Type B pancreatic cell (in vitro differentiated cells): ENCODE data around the gene HNRNPA2B1. TPM values are rescaled to one million over a fixed set of nuclear protein-coding genes. Genes with fewer than 3 reads are reported as not detected.
"Not testable (repeated sequence)": the region's sequence is repeated elsewhere in the genome, so short reads cannot be mapped to it uniquely, and the experiment has no call there.

Experiments
- DNase-seq: peaks from one replicate; pipeline ENCODE4 v3.0.0; 2021; ENCODE audit warnings: mixed read lengths; ENCODE audit not compliant: unreplicated experiment; ENCODE audit errors: extremely low spot score
- H3K27ac Mint-ChIP-seq: 2 replicates; pipeline ENCODE4 v1.8.0; 2021; ENCODE audit warnings: mild to moderate bottlenecking, mixed read lengths
- H3K27me3 Mint-ChIP-seq: 2 replicates; pipeline ENCODE4 v1.8.0; 2021; ENCODE audit warnings: mixed read lengths
- H3K36me3 Mint-ChIP-seq: 2 replicates; pipeline ENCODE4 v1.8.0; 2021; ENCODE audit warnings: mixed read lengths
- H3K4me1 Mint-ChIP-seq: one replicate; pipeline ENCODE4 v1.8.0; 2021; ENCODE audit warnings: mixed read lengths; ENCODE audit not compliant: unreplicated experiment
- H3K4me3 Mint-ChIP-seq: 2 replicates; pipeline ENCODE4 v1.8.0; 2021; ENCODE audit warnings: mild to moderate bottlenecking, mixed read lengths
- H3K9me3 Mint-ChIP-seq: 2 replicates; pipeline ENCODE4 v1.8.0; 2021; ENCODE audit warnings: mixed read lengths
- CTCF ChIP-seq: fragments of 200-600 bp; sonication (generic); conservative IDR thresholded peaks from 2 replicates; pipeline ENCODE4 v1.5.0; 2021; ENCODE audit warnings: antibody characterized with exemption, mild to moderate bottlenecking
- total RNA-seq: library from RNA; stranded (reverse); gene quantifications from 2 replicates; pipeline ENCODE4 v1.2.1, GENCODE V29; 2021; ENCODE audit warnings: low replicate concordance

Gene HNRNPA2B1
- total RNA-seq, 1 donor from 2014 or later, result 733 TPM

GRCh38 chr7:26179826-26180497 is 20.6 kb downstream of the HNRNPA2B1 start:
- TF ChIP-seq CTCF, result no peak
- H3K4me3 Mint-ChIP-seq, result no peak overlapping the region
- H3K27ac Mint-ChIP-seq, result peak overlapping the region; percentile 9
- peaks cover 9% of the 10 kb centered on the region for H3K4me1 Mint-ChIP-seq
- H3K36me3 Mint-ChIP-seq, result no peaks in the 10 kb centered on the region
- no peaks in the 10 kb centered on the region for H3K9me3 Mint-ChIP-seq
- H3K27me3 Mint-ChIP-seq, result no peaks in the 10 kb centered on the region
- DNase-seq, result no peak

- no peaks in the 10 kb centered on the region for H3K9me3 Mint-ChIP-seq
- H3K4me1 Mint-ChIP-seq, result peaks cover 9% of the 10 kb centered on the region
- no peak for TF ChIP-seq CTCF
- no peaks in the 10 kb centered on the region for H3K36me3 Mint-ChIP-seq
- no peak overlapping the region for H3K4me3 Mint-ChIP-seq
- H3K27ac Mint-ChIP-seq, result no peak overlapping the region
- H3K27me3 Mint-ChIP-seq, result no peaks in the 10 kb centered on the region
- DNase-seq, result no peak
Measured at GRCh38 chr7:26179422-26179821, 21.1 kb downstream of the HNRNPA2B1 start.

GRCh38 chr7:26178272-26178960 is 22.1 kb downstream of the HNRNPA2B1 start:
- no peak overlapping the region for H3K4me3 Mint-ChIP-seq
- no peak for DNase-seq
- H3K27ac Mint-ChIP-seq, result no peak overlapping the region
- H3K27me3 Mint-ChIP-seq, result peaks cover 7% of the 10 kb centered on the region
- H3K36me3 Mint-ChIP-seq, result peaks cover 4% of the 10 kb centered on the region
- peaks cover 4% of the 10 kb centered on the region for H3K4me1 Mint-ChIP-seq
- H3K9me3 Mint-ChIP-seq, result no peaks in the 10 kb centered on the region
- TF ChIP-seq CTCF, result no peak

- H3K36me3 Mint-ChIP-seq, H3K9me3 Mint-ChIP-seq, H3K4me3 Mint-ChIP-seq, H3K27ac Mint-ChIP-seq, DNase-seq, H3K27me3 Mint-ChIP-seq, H3K4me1 Mint-ChIP-seq: not testable (repeated sequence)
Measured at GRCh38 chr7:26177269-26177668, 23.3 kb downstream of the HNRNPA2B1 start.

- not testable (repeated sequence) for H3K4me3 Mint-ChIP-seq, H3K9me3 Mint-ChIP-seq, H3K27ac Mint-ChIP-seq, H3K4me1 Mint-ChIP-seq, DNase-seq, H3K36me3 Mint-ChIP-seq, H3K27me3 Mint-ChIP-seq
Measured at GRCh38 chr7:26176696-26177095, 23.9 kb downstream of the HNRNPA2B1 start.

- H3K27me3 Mint-ChIP-seq, DNase-seq, H3K36me3 Mint-ChIP-seq, H3K4me3 Mint-ChIP-seq, H3K4me1 Mint-ChIP-seq, H3K27ac Mint-ChIP-seq, H3K9me3 Mint-ChIP-seq: not testable (repeated sequence)
Measured at GRCh38 chr7:26175903-26176302, 24.6 kb downstream of the HNRNPA2B1 start.

GRCh38 chr7:26172048-26172447 is 28.5 kb downstream of the HNRNPA2B1 start:
- TF ChIP-seq CTCF, result no peak
- Mint-ChIP-seq H3K9me3 (no peaks in the 10 kb centered on the region), H3K27ac (no peak overlapping the region), H3K4me1 (peaks cover 7% of the 10 kb centered on the region), H3K4me3 (no peak overlapping the region), H3K36me3 (peaks cover 4% of the 10 kb centered on the region), H3K27me3 (peaks cover 7% of the 10 kb centered on the region)
- no peak for DNase-seq
